GM13976 (cell line): Measurements from ENCODE around the gene SEL1L2.

Experiments used
- DNase-seq: peaks from one replicate; pipeline ENCODE4 v3.0.0; 2012; ENCODE audit warnings: low spot score
- CTCF ChIP-seq: IDR thresholded peaks from 2 replicates; pipeline ENCODE4 v1.5.1; 2012; ENCODE audit warnings: borderline replicate concordance, mild to moderate bottlenecking; ENCODE audit not compliant: insufficient read depth; ENCODE audit errors: extremely low read depth, missing control alignments, control extremely low read depth
- in situ Hi-C: fragments of 300-500 bp; cut with MboI; formaldehyde crosslinking; loops from one replicate; pipeline ENCODE4 v1.12.0; 2022; ENCODE audit warnings: low sequenced_read_pairs, mixed read lengths, inconsistent platforms; ENCODE audit not compliant: unreplicated experiment

Gene SEL1L2

GRCh38 chr20:13900496-13900895 is 89.9 kb downstream of the SEL1L2 start:
- no peak for TF ChIP-seq CTCF
- DNase-seq, result no peak
- in situ Hi-C loops, result no loop called here

GRCh38 chr20:13898012-13898612 is 92.3 kb downstream of the SEL1L2 start:
- no peak for TF ChIP-seq CTCF
- DNase-seq, result no peak
- in situ Hi-C loops, result no loop called here

- in situ Hi-C loops, result no loop called here
Observed at GRCh38 chr20:13891575-13891974, 98.8 kb downstream of the SEL1L2 start.

GRCh38 chr20:13884803-13885202 is 105.6 kb downstream of the SEL1L2 start:
- in situ Hi-C loops, result no loop called here
- no peak for DNase-seq
- no peak for TF ChIP-seq CTCF

More at GRCh38 chr20:13891575-13891974, 98.8 kb downstream of the SEL1L2 start:
- no peak for TF ChIP-seq CTCF
- DNase-seq, result no peak

- DNase-seq, result no peak
- in situ Hi-C loops, result no loop called here
- no peak for TF ChIP-seq CTCF
Observed at GRCh38 chr20:13883425-13883824, 107.0 kb downstream of the SEL1L2 start.

GRCh38 chr20:13878566-13878965 is 111.8 kb downstream of the SEL1L2 start:
- TF ChIP-seq CTCF, result no peak
- in situ Hi-C loops, result no loop called here
- DNase-seq, result no peak

- in situ Hi-C loops, result no loop called here
- DNase-seq, result no peak
- TF ChIP-seq CTCF, result no peak
Observed at GRCh38 chr20:13877793-13878192, 112.6 kb downstream of the SEL1L2 start.
